ENCODE data around the gene MYPOP.

MYPOP gene

GRCh38 chr19:45863840-45864628, 38.4 kb downstream of the MYPOP start, which contains the start of gene FOXA3:
Gene FOXA3 (plus strand): TSS chr19:45864326. CDS start chr19:45864457, 131 bp downstream.
- DNase-seq (ENCODE audit: low read depth): peak; percentile 21

GRCh38 chr19:45863335-45863839, 39.0 kb downstream of the MYPOP start:
- DNase-seq (ENCODE audit: low read depth): no peak

- peak; percentile 97 for DNase-seq (ENCODE audit: low read depth)
These were observed 39.7 kb downstream of the MYPOP start, which contains the start of gene SYMPK for GRCh38 chr19:45862564-45863334. Gene SYMPK (minus strand): TSS chr19:45863147. CDS start chr19:45854495, 8,652 bp downstream.

- DNase-seq (ENCODE audit: low read depth): no peak
These were observed 40.2 kb downstream of the MYPOP start for GRCh38 chr19:45862271-45862563.

- no peak for DNase-seq (ENCODE audit: low read depth)
These were observed 41.8 kb downstream of the MYPOP start for GRCh38 chr19:45860359-45861259.

- no peak for DNase-seq (ENCODE audit: low read depth)
These were observed 48.1 kb downstream of the MYPOP start for GRCh38 chr19:45854167-45854778.

GRCh38 chr19:45852983-45853382, 49.4 kb downstream of the MYPOP start:
- DNase-seq (ENCODE audit: low read depth): no peak

- DNase-seq (ENCODE audit: low read depth): no peak
These were observed 50.2 kb downstream of the MYPOP start for GRCh38 chr19:45852145-45852750.

GRCh38 chr19:45848922-45849321, 53.5 kb downstream of the MYPOP start:
- DNase-seq (ENCODE audit: low read depth): no peak

GRCh38 chr19:45847663-45848062, 54.8 kb downstream of the MYPOP start:
- no peak for DNase-seq (ENCODE audit: low read depth)

- no peak for DNase-seq (ENCODE audit: low read depth)
These were observed 60.2 kb downstream of the MYPOP start for GRCh38 chr19:45842198-45842597.
